OCI-LY1 (cell line): ENCODE data around the gene TRIM39.

Source experiments
- H2AFZ ChIP-seq: fragments of 200-600 bp; sonication (generic), shearing (Covaris generic); 2 replicates; pipeline ENCODE4 v1.6.0; 2014; ENCODE audit warnings: antibody characterized with exemption, mild to moderate bottlenecking, low read length
- H3F3A ChIP-seq: fragments of 200-600 bp; sonication (generic), shearing (Covaris generic); 2 replicates; pipeline ENCODE4 v1.6.0; 2014; ENCODE audit warnings: mild to moderate bottlenecking, antibody characterized with exemption, low read length, moderate library complexity; ENCODE audit not compliant: insufficient read depth
- H3K27ac ChIP-seq: fragments of 200-600 bp; sonication (generic); 2 replicates; pipeline ENCODE4 v1.5.1; 2014; ENCODE audit warnings: low read length, mixed run types, mild to moderate bottlenecking, low read depth; ENCODE audit not compliant: poor library complexity, severe bottlenecking
- H3K27me3 ChIP-seq: fragments of 200-600 bp; sonication (generic); 2 replicates; pipeline ENCODE4 v1.6.0; 2014; ENCODE audit warnings: antibody characterized with exemption, mild to moderate bottlenecking, low read length, moderate library complexity; ENCODE audit not compliant: insufficient read depth
- H3K36me3 ChIP-seq: fragments of 200-600 bp; sonication (generic); 2 replicates; pipeline ENCODE4 v1.6.1; 2014; ENCODE audit warnings: mild to moderate bottlenecking, antibody characterized with exemption, low read length, moderate library complexity, mixed read lengths; ENCODE audit not compliant: insufficient read depth
- H3K4me1 ChIP-seq: fragments of 200-600 bp; sonication (generic); 2 replicates; pipeline ENCODE4 v1.5.1; 2014; ENCODE audit warnings: mild to moderate bottlenecking, low read length, moderate library complexity; ENCODE audit not compliant: insufficient read depth, severe bottlenecking
- H3K4me2 ChIP-seq: fragments of 200-600 bp; sonication (generic), shearing (Covaris generic); 2 replicates; pipeline ENCODE4 v1.6.1; 2014; ENCODE audit warnings: low read length
- H3K4me3 ChIP-seq: fragments of 200-600 bp; sonication (generic); 2 replicates; pipeline ENCODE4 v1.5.1; 2014; ENCODE audit warnings: low read length, low read depth, mild to moderate bottlenecking, mixed read lengths; ENCODE audit not compliant: poor library complexity, severe bottlenecking
- H3K79me2 ChIP-seq: fragments of 200-600 bp; shearing (Covaris generic); 2 replicates; pipeline ENCODE4 v1.6.1; 2016; ENCODE audit warnings: mixed run types, low read length, mixed read lengths; ENCODE audit not compliant: insufficient read depth
- H3K9ac ChIP-seq: fragments of 200-600 bp; sonication (generic), shearing (Covaris generic); 2 replicates; pipeline ENCODE4 v1.6.1; 2014; ENCODE audit warnings: mild to moderate bottlenecking, low read length, mixed read lengths
- H3K9me2 ChIP-seq: fragments of 200-600 bp; sonication (generic), shearing (Covaris generic); 2 replicates; pipeline ENCODE4 v1.6.1; 2014; ENCODE audit warnings: low read depth, mild to moderate bottlenecking, low read length, mixed read lengths
- H3K9me3 ChIP-seq: fragments of 200-600 bp; shearing (Covaris generic); 2 replicates; pipeline ENCODE4 v1.6.1; 2014; ENCODE audit warnings: low read length, mixed read lengths
- H4K20me1 ChIP-seq: fragments of 200-600 bp; sonication (generic), shearing (Covaris generic); 2 replicates; pipeline ENCODE4 v1.6.0; 2016; ENCODE audit warnings: mild to moderate bottlenecking, low read length; ENCODE audit not compliant: insufficient read depth
- EZH2 ChIP-seq: fragments of 200-600 bp; sonication (generic), shearing (Covaris generic); IDR thresholded peaks from 2 replicates; pipeline ENCODE4 v1.8.0; 2017; ENCODE audit warnings: borderline replicate concordance, mixed run types, mild to moderate bottlenecking, antibody characterized with exemption, low read length, moderate library complexity, mixed read lengths
- TF ChIP-seq, protein P1 (sequence below): fragments of 200-600 bp; sonication (generic), shearing (Covaris generic); IDR thresholded peaks from 2 replicates; pipeline ENCODE4 v1.5.1; 2017; ENCODE audit warnings: mild to moderate bottlenecking, antibody characterized with exemption, low read length, moderate library complexity, mixed read lengths

The TRIM39 gene

GRCh38 chr6:30287139-30287538 is 39.6 kb upstream of the TRIM39 start:
- Histone ChIP-seq H2AFZ (no peak overlapping the region), H3K79me2 (no peaks in the 10 kb centered on the region), H3K9me2 (no peaks in the 10 kb centered on the region), H3K4me1 (no peaks in the 10 kb centered on the region), H3K9me3 (peaks cover 34% of the 10 kb centered on the region), H3K27me3 (no peaks in the 10 kb centered on the region), H3K9ac (no peak overlapping the region), H4K20me1 (no peaks in the 10 kb centered on the region), H3K36me3 (peaks cover 37% of the 10 kb centered on the region), H3K4me3 (no peak overlapping the region), H3K4me2 (no peak overlapping the region), H3F3A (no peaks in the 10 kb centered on the region), H3K27ac (no peak overlapping the region)
- TF ChIP-seq EZH2: no peak

DNA sequence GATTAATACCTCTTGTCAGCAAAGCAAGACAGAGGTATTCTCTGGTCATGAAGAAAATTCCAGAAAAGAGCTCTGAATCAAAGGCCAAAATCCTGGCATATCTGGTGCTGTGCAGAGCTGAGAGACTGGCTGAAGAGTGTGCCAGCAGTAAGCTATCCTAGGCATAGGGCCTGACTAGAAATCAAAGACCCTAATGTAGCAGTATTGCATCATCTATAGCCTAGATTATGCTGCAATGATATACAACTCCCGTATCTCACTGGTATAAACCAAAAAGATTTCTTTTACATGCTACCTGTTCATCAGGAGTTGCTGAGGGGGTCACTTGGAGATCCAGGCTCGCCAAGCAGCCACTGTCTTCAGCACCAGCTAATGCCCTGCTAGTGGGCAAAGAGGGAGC is 30.9 kb upstream of the TRIM39 start:
- Histone ChIP-seq H3K27ac (no peak overlapping the region), H3K9me2 (no peaks in the 10 kb centered on the region), H2AFZ (no peak overlapping the region), H3K4me2 (no peak overlapping the region), H3F3A (no peaks in the 10 kb centered on the region), H3K27me3 (no peaks in the 10 kb centered on the region), H3K4me1 (no peaks in the 10 kb centered on the region), H4K20me1 (no peaks in the 10 kb centered on the region), H3K79me2 (no peaks in the 10 kb centered on the region), H3K36me3 (peaks cover 55% of the 10 kb centered on the region), H3K9ac (no peak overlapping the region), H3K4me3 (no peak overlapping the region), H3K9me3 (peaks cover 19% of the 10 kb centered on the region; the same call in 1 of the 2 replicates)
- TF ChIP-seq, protein P1, sequence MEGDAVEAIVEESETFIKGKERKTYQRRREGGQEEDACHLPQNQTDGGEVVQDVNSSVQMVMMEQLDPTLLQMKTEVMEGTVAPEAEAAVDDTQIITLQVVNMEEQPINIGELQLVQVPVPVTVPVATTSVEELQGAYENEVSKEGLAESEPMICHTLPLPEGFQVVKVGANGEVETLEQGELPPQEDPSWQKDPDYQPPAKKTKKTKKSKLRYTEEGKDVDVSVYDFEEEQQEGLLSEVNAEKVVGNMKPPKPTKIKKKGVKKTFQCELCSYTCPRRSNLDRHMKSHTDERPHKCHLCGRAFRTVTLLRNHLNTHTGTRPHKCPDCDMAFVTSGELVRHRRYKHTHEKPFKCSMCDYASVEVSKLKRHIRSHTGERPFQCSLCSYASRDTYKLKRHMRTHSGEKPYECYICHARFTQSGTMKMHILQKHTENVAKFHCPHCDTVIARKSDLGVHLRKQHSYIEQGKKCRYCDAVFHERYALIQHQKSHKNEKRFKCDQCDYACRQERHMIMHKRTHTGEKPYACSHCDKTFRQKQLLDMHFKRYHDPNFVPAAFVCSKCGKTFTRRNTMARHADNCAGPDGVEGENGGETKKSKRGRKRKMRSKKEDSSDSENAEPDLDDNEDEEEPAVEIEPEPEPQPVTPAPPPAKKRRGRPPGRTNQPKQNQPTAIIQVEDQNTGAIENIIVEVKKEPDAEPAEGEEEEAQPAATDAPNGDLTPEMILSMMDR: no peak
- no peak for TF ChIP-seq EZH2

- H3K9ac ChIP-seq: no peak overlapping the region
- no peak overlapping the region for H3K4me2 ChIP-seq
- no peaks in the 10 kb centered on the region for H3K4me1 ChIP-seq
- peaks cover 75% of the 10 kb centered on the region for H3K36me3 ChIP-seq
- no peak for TF ChIP-seq EZH2
- TF ChIP-seq, protein P1: no peak
- H2AFZ ChIP-seq: no peak overlapping the region
- H3K9me3 ChIP-seq: peaks cover 23% of the 10 kb centered on the region
- H3K9me2 ChIP-seq: no peaks in the 10 kb centered on the region
- no peaks in the 10 kb centered on the region for H3K79me2 ChIP-seq
- no peak overlapping the region for H3K4me3 ChIP-seq
- H4K20me1 ChIP-seq: no peaks in the 10 kb centered on the region
- H3F3A ChIP-seq: no peaks in the 10 kb centered on the region
- no peaks in the 10 kb centered on the region for H3K27me3 ChIP-seq
- H3K27ac ChIP-seq: no peak overlapping the region
Observed at GRCh38 chr6:30304002-30304401, 22.7 kb upstream of the TRIM39 start.

DNA sequence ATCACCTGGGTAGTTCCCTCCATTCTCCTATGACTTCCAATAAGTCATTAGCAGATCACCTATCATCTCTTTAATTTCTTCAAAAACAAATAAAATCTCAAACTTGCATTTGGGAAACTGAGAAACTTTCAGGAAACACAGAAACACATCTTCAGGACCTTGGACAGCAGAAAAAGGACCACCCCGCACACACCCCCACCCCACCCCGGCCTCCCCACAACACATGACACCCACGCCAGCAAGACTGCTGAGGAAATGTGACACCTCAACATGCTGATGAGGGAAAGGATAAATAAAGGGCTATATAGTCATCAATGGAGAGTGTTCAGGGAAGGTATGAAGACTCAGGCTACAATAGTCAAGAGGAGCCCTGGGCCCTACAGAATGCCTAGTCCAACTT is 15.6 kb upstream of the TRIM39 start:
- Histone ChIP-seq H3K4me1 (no peaks in the 10 kb centered on the region), H3K79me2 (peaks cover 13% of the 10 kb centered on the region), H3K36me3 (peaks cover 86% of the 10 kb centered on the region), H3K9me2 (no peaks in the 10 kb centered on the region), H2AFZ (no peak overlapping the region), H3K9ac (no peak overlapping the region), H3K4me3 (no peak overlapping the region), H3F3A (no peaks in the 10 kb centered on the region), H3K27ac (no peak overlapping the region), H3K9me3 (no peaks in the 10 kb centered on the region), H4K20me1 (no peaks in the 10 kb centered on the region), H3K27me3 (no peaks in the 10 kb centered on the region), H3K4me2 (no peak overlapping the region)
- TF ChIP-seq, protein P1: no peak
- TF ChIP-seq EZH2: no peak
